ENCODE results near the gene SHTN1. TPM values are rescaled to one million over a fixed set of nuclear protein-coding genes. Genes with fewer than 3 reads are reported as not detected.
A peak's percentile ranks its signal among the peaks of the same experiment; 100 is the strongest.

The SHTN1 gene
- total RNA-seq, 1 donor from 2014 or later: 26.1 TPM

DNA sequence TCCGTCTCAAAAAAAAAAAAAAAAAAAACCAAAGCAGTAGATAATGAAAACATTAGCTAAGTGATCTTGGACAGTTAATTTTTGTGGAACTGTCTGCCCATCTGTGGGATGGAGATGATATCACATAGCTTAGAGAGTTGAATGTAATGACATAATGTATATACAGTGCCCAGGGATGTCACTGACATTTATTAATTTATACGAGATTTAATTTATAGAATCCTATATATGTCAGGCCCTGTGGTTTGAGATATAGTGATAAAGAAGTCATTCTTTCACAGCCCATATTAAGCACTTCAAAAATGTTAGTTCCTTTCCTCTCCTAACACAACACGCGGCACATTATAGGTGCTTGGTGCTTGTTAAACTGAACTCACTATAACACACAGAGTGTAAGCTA lies 151.7 kb downstream of the SHTN1 start:
- TF ChIP-seq, protein P1, sequence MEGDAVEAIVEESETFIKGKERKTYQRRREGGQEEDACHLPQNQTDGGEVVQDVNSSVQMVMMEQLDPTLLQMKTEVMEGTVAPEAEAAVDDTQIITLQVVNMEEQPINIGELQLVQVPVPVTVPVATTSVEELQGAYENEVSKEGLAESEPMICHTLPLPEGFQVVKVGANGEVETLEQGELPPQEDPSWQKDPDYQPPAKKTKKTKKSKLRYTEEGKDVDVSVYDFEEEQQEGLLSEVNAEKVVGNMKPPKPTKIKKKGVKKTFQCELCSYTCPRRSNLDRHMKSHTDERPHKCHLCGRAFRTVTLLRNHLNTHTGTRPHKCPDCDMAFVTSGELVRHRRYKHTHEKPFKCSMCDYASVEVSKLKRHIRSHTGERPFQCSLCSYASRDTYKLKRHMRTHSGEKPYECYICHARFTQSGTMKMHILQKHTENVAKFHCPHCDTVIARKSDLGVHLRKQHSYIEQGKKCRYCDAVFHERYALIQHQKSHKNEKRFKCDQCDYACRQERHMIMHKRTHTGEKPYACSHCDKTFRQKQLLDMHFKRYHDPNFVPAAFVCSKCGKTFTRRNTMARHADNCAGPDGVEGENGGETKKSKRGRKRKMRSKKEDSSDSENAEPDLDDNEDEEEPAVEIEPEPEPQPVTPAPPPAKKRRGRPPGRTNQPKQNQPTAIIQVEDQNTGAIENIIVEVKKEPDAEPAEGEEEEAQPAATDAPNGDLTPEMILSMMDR (IDR thresholded peaks at IDR 0.05): no peak
- Mint-ChIP-seq H3K4me3 (ENCODE audit: unreplicated experiment) (no peak overlapping the region), H3K27ac (ENCODE audit: unreplicated experiment) (no peak overlapping the region), H3K27me3 (ENCODE audit: unreplicated experiment) (no peaks in the 10 kb centered on the region), H3K4me1 (ENCODE audit: unreplicated experiment) (peaks cover 8% of the 10 kb centered on the region), H3K36me3 (ENCODE audit: unreplicated experiment) (no peaks in the 10 kb centered on the region), H3K9me3 (ENCODE audit: unreplicated experiment) (peaks cover 5% of the 10 kb centered on the region)
- no peak for DNase-seq (ENCODE audit: extremely low spot score, unreplicated experiment)

DNA sequence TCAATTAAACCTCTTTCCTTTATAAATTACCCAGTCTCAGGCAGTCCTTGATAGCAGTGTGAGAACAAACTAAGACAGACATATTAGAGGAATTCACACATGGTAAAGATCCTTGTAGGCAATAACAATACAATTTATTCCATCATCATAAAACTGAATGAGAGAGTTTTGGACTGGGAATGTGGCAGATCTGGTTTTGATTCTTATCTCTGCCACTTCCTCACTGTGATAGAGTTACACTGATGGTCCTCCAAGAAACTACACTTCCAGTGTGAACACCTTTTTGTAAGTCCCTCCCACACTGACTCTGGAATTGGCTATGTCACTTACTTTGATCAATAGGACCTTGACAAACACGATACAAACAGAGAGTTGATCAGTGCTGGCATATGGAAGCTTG lies 152.7 kb downstream of the SHTN1 start:
- no peak overlapping the region for H3K27ac Mint-ChIP-seq (ENCODE audit: unreplicated experiment)
- H3K4me3 Mint-ChIP-seq (ENCODE audit: unreplicated experiment): no peak overlapping the region
- no peaks in the 10 kb centered on the region for H3K36me3 Mint-ChIP-seq (ENCODE audit: unreplicated experiment)
- H3K9me3 Mint-ChIP-seq (ENCODE audit: unreplicated experiment): no peaks in the 10 kb centered on the region
- H3K4me1 Mint-ChIP-seq (ENCODE audit: unreplicated experiment): peaks cover 8% of the 10 kb centered on the region
- DNase-seq (ENCODE audit: extremely low spot score, unreplicated experiment): no peak
- H3K27me3 Mint-ChIP-seq (ENCODE audit: unreplicated experiment): no peaks in the 10 kb centered on the region
- TF ChIP-seq, protein P1 (IDR thresholded peaks at IDR 0.05): no peak

DNA sequence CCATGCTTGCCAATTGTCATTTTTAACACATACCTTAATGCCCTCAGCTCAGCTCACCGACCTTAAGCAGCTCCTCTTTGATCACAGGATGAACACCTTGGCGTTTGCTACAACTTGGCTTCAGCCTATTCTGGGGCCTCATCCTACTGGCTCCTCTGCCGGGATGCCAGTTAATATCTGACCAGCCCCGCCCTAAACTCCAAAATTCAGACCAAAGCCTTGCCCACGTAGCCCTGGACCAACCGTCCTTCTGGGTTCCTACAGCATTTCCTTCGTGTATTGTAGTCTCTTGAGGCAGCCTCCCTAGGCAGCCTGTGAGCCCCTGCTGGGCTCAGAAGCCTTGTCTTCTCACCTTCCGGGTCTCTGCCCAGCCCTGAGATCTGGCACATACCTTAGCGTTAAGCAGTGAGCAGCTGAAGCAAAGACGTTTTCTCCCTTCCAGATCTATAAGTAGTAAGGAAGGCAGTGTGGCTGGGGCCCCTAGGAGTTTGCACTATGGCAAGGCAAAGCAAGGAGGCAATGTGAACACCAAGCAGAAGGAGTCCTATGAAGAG lies 154.9 kb downstream of the SHTN1 start:
- Mint-ChIP-seq H3K4me3 (ENCODE audit: unreplicated experiment) (peak overlapping the region; percentile 88), H3K27ac (ENCODE audit: unreplicated experiment) (peak overlapping the region; percentile 85), H3K36me3 (ENCODE audit: unreplicated experiment) (no peaks in the 10 kb centered on the region), H3K9me3 (ENCODE audit: unreplicated experiment) (no peaks in the 10 kb centered on the region), H3K27me3 (ENCODE audit: unreplicated experiment) (no peaks in the 10 kb centered on the region), H3K4me1 (ENCODE audit: unreplicated experiment) (peaks cover 12% of the 10 kb centered on the region)
- TF ChIP-seq, protein P1 (IDR thresholded peaks at IDR 0.05): no peak
- no peak for DNase-seq (ENCODE audit: extremely low spot score, unreplicated experiment)

DNA sequence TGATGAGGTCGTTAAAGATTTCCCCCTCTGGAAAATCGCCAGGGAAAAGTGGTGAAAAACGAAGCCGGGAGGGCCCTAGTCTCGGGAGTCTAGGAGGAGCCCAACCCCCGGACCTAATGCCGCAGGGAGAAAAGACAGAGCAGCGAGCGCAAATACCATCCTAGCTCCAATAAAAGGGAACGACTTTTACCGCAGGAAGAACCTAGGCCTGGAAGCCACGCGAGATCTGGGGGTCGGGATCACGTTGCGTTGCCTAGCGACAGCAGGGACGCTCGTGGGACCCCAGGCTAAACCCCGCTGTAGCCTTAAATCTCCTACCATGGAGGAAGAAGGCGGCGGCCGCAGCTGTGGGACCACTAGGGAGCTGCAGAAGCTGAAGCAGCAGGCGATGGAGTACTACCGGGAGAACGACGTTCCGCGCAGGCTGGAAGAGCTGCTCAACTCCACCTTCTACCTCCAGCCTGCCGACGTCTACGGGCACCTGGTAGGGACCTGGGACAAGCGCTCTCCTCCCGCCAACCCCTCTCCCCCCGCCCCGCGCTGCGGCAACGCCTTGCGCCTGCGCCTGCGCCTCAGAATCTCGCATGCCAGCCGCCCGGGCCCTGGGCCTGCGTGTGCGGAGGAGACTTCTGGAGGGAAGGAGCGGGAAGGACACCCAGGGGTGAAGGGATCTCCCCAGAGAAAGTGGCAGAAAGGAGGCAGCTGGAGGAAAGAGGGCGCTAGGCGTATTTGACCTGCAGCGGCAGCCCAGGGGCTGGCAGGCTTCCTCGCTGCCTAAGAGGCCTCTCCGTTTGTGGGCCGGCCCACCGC lies 155.5 kb downstream of the SHTN1 start, which contains the start of gene ENO4:
Gene ENO4, plus strand, starts transcription at position 252 of the 810 bp plus-strand sequence. Its CDS starts 68 bp downstream, at position 320.
- peaks cover 12% of the 10 kb centered on the region for H3K4me1 Mint-ChIP-seq (ENCODE audit: unreplicated experiment)

DNA sequence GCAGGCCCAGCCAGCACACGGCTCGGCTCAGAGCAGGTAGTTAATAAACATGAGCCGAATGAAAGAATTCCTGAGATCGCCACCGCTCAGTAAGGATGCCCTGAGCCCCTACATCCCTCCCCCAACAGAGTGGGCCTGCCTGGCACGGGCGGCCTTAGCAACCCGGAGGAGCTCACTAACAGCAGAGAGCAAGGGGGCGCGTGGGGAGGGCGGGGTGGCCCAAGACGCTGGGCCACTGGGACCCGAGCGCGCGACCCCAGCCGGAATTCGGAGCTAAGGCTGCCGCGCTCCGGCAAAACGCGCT lies 156.1 kb downstream of the SHTN1 start:
- H3K27me3 Mint-ChIP-seq (ENCODE audit: unreplicated experiment): no peaks in the 10 kb centered on the region
- no peaks in the 10 kb centered on the region for H3K9me3 Mint-ChIP-seq (ENCODE audit: unreplicated experiment)
- no peaks in the 10 kb centered on the region for H3K36me3 Mint-ChIP-seq (ENCODE audit: unreplicated experiment)
- TF ChIP-seq, protein P1 (IDR thresholded peaks at IDR 0.05): no peak
- peak overlapping the region; percentile 88 for H3K4me3 Mint-ChIP-seq (ENCODE audit: unreplicated experiment)
- H3K4me1 Mint-ChIP-seq (ENCODE audit: unreplicated experiment): peaks cover 12% of the 10 kb centered on the region
- H3K27ac Mint-ChIP-seq (ENCODE audit: unreplicated experiment): peak overlapping the region; percentile 85
- DNase-seq (ENCODE audit: extremely low spot score, unreplicated experiment): no peak

More for the DNA sequence above, 155.5 kb downstream of the SHTN1 start, which contains the start of gene ENO4:
- TF ChIP-seq, protein P1 (IDR thresholded peaks at IDR 0.05): no peak
- Mint-ChIP-seq H3K9me3 (ENCODE audit: unreplicated experiment) (no peaks in the 10 kb centered on the region), H3K27me3 (ENCODE audit: unreplicated experiment) (no peaks in the 10 kb centered on the region), H3K36me3 (ENCODE audit: unreplicated experiment) (no peaks in the 10 kb centered on the region), H3K27ac (ENCODE audit: unreplicated experiment) (peak within 1 kb of the TSS; percentile 85), H3K4me3 (ENCODE audit: unreplicated experiment) (peak within 1 kb of the TSS; percentile 88)
- DNase-seq (ENCODE audit: extremely low spot score, unreplicated experiment): peak; percentile 94

Data from osteocyte (in vitro differentiated cells).